ENCODE data around the gene CEP95. TPM values are rescaled to one million over a fixed set of nuclear protein-coding genes. Genes with fewer than 3 reads are reported as not detected.

CEP95 gene
- total RNA-seq, 1 experiment from 2014 or later: 77.0 TPM

- CTCF ChIA-PET: no interaction called here
- Histone ChIP-seq H2AFZ (ENCODE audit: low read depth, low read length, poor library complexity, severe bottlenecking) (no peak overlapping the region), H3K27me3 (ENCODE audit: insufficient read depth, low read length) (no peaks in the 10 kb centered on the region), H3K27ac (ENCODE audit: low read depth, low read length) (no peak overlapping the region), H3K4me1 (ENCODE audit: control insufficient read depth in 1 of 2, insufficient read depth in 2 of 2, low read length in 2 of 2) (no peaks in the 10 kb centered on the region), H3K9me2 (ENCODE audit: insufficient read depth) (no peaks in the 10 kb centered on the region), H3K9ac (ENCODE audit: low read length) (no peak overlapping the region), H3K36me3 (ENCODE audit: control insufficient read depth in 1 of 2, insufficient read depth in 2 of 2, low read length in 2 of 2) (peaks cover 68 to 75% of the 10 kb centered on the region in 2 experiments), H3K4me2 (ENCODE audit: low read length) (no peak overlapping the region), H3K9me3 (ENCODE audit: control insufficient read depth in 1 of 2, insufficient read depth in 1 of 2, low read depth in 1 of 2, low read length in 2 of 2) (no peaks in the 10 kb centered on the region), H3K79me2 (ENCODE audit: insufficient read depth, low read length) (peaks cover 77% of the 10 kb centered on the region), H4K20me1 (ENCODE audit: insufficient read depth) (peaks cover 28% of the 10 kb centered on the region; the same call in 1 of the 2 replicates), H3K4me3 (replicated peaks in 1 of 2; ENCODE audit: low read depth in 1 of 2, low read length in 2 of 2) (no peak overlapping the region)
- no peak for ATAC-seq
- RAD21 ChIA-PET (ENCODE audit: low non-redundant PET in 1 of 2, low total read pairs in 2 of 2, uncharacterized antibody in 2 of 2, unreplicated experiment in 2 of 2): no interaction called here
- POLR2A ChIA-PET: no interaction called here
- BruUV-seq (replicated peaks): no TSS peak
- intact Hi-C loops (cut with micrococcal nuclease): no loop called here
- DNase-seq (ENCODE audit: low read depth, low spot score): no peak
- no peak for TF ChIP-seq MAX (IDR thresholded peaks at IDR 0.05)
- TF ChIP-seq, protein P1, sequence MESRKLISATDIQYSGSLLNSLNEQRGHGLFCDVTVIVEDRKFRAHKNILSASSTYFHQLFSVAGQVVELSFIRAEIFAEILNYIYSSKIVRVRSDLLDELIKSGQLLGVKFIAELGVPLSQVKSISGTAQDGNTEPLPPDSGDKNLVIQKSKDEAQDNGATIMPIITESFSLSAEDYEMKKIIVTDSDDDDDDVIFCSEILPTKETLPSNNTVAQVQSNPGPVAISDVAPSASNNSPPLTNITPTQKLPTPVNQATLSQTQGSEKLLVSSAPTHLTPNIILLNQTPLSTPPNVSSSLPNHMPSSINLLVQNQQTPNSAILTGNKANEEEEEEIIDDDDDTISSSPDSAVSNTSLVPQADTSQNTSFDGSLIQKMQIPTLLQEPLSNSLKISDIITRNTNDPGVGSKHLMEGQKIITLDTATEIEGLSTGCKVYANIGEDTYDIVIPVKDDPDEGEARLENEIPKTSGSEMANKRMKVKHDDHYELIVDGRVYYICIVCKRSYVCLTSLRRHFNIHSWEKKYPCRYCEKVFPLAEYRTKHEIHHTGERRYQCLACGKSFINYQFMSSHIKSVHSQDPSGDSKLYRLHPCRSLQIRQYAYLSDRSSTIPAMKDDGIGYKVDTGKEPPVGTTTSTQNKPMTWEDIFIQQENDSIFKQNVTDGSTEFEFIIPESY (IDR thresholded peaks at IDR 0.05; ENCODE audit: extremely low read depth, insufficient replicate concordance, low read length): no peak
- TF ChIP-seq TCF7L2 (IDR thresholded peaks at IDR 0.05; ENCODE audit: borderline replicate concordance, extremely low read depth, insufficient read depth, insufficient read length): no peak
- TF ChIP-seq SP1 (IDR thresholded peaks at IDR 0.05; ENCODE audit: low read depth): no peak
- TF ChIP-seq REST (IDR thresholded peaks at IDR 0.05; ENCODE audit: low read depth): no peak
- TF ChIP-seq ZNF274 (IDR thresholded peaks at IDR 0.05; ENCODE audit: low read depth, low read length): no peak
- no peak for TF ChIP-seq CBX3 (IDR thresholded peaks at IDR 0.05; ENCODE audit: low read depth)
- TF ChIP-seq FOSL1 (IDR thresholded peaks at IDR 0.05; ENCODE audit: low read depth): no peak
- no peak for TF ChIP-seq ZFX (IDR thresholded peaks at IDR 0.05)
Measured at GRCh38 chr17:64583038-64583437, 76.3 kb downstream of the CEP95 start.

Data from HCT116 (cell line).